K562 (cell line): ENCODE data around the gene EFR3B. TPM values are rescaled to one million over a fixed set of nuclear protein-coding genes. Genes with fewer than 3 reads are reported as not detected.

ENCODE experiments used
- ATAC-seq: fragments of 200-7000 bp; cut with Tn5 transposase; 3 replicates; pipeline ENCODE4 v1.9.1; 2020; ENCODE audit warnings: moderate library complexity
- BruUV-seq: library from RNA; stranded (reverse); fragments of 400-500 nt; replicated peaks from 2 replicates; lab custom pipeline; 2021; lab: Mats Ljungman, UMichigan
- CTCF ChIA-PET: fragments of 300-600 bp; formaldehyde crosslinking; extraction: SDS; loops from one replicate; lab custom pipeline; 2021; ENCODE audit warnings: low intra/inter-chr PET ratio; lab: Yijun Ruan, JAX
- POLR2A ChIA-PET: fragments of 300-600, 350-650 bp; sonication (Branson Sonifier 250); formaldehyde crosslinking; extraction: SDS; loops from one replicate; lab custom pipeline; 2021; ENCODE audit warnings: antibody characterized with exemption, inconsistent platforms; lab: Yijun Ruan, JAX
- DNase-seq, 4 experiments: peaks; one replicate each; pipeline versions ENCODE4 v3.0.0 to v3.0.0-alpha.2; 2011 to 2018; ENCODE audit warnings: low spot score in 3 of 4, mixed read lengths in 3 of 4; ENCODE audit errors: extremely low read depth in 1 of 4
- FAIRE-seq: peaks from 2 replicates; lab custom pipeline; 2011; peaks lifted over from hg19 to GRCh38; lab: Jason Lieb, UNC
- H2AFZ ChIP-seq: 2 replicates; pipeline ENCODE4 v1.6.0; 2011; ENCODE audit warnings: low read depth, low read length, control low read depth, inconsistent platforms
- H3K27ac ChIP-seq: fragments of 200-600 bp; 3 replicates; pipeline ENCODE4 v1.8.0; 2011; ENCODE audit warnings: low read depth, mild to moderate bottlenecking, control low read depth, inconsistent platforms, low read length, moderate library complexity, mixed read lengths; ENCODE audit errors: extremely low read depth
- H3K27me3 ChIP-seq, 2 experiments: fragments of 300-600 bp in 1 of 2; 2 replicates in 1 of 2; 3 replicates in 1 of 2; pipeline versions ENCODE4 v1.6.0 to v1.8.0; 2011; ENCODE audit warnings: inconsistent platforms in 2 of 2, low read length in 2 of 2, mild to moderate bottlenecking in 1 of 2, mixed read lengths in 1 of 2, moderate library complexity in 1 of 2; ENCODE audit not compliant: control insufficient read depth in 2 of 2, insufficient read depth in 2 of 2
- H3K36me3 ChIP-seq: fragments of 300-600 bp; 3 replicates; pipeline ENCODE4 v1.8.0; 2011; ENCODE audit warnings: mild to moderate bottlenecking, low read length, inconsistent platforms; ENCODE audit not compliant: control insufficient read depth, insufficient read depth
- H3K4me1 ChIP-seq, 2 experiments: fragments of 200-600 bp in 1 of 2; replicated peaks in 1 of 2; 2 replicates in 1 of 2; 3 replicates in 1 of 2; pipeline versions ENCODE4 v1.5.1 to v1.8.0; 2011; ENCODE audit warnings: inconsistent platforms in 2 of 2, low read length in 2 of 2, mild to moderate bottlenecking in 1 of 2, mixed read lengths in 1 of 2, moderate library complexity in 1 of 2; ENCODE audit not compliant: control insufficient read depth in 2 of 2, insufficient read depth in 2 of 2
- H3K4me2 ChIP-seq: 2 replicates; pipeline ENCODE4 v1.6.1; 2011; ENCODE audit warnings: low read length, control low read depth, inconsistent platforms, mixed read lengths; ENCODE audit not compliant: insufficient read depth
- H3K4me3 ChIP-seq: fragments of 200-600 bp; sonication (generic), shearing (Covaris generic); 2 replicates; pipeline ENCODE4 v1.5.1; 2016; ENCODE audit warnings: control low read depth, inconsistent platforms
- H3K79me2 ChIP-seq: fragments of 200-600 bp; 3 replicates; pipeline ENCODE4 v1.8.0; 2011; ENCODE audit warnings: low read length, inconsistent platforms; ENCODE audit not compliant: control insufficient read depth, insufficient read depth
- H3K9ac ChIP-seq, 2 experiments: 2 replicates each; pipeline versions ENCODE4 v1.6.0 to v1.6.1; 2011; ENCODE audit warnings: low read depth in 2 of 2, low read length in 2 of 2, control low read depth in 1 of 2, inconsistent platforms in 1 of 2, mild to moderate bottlenecking in 1 of 2, mixed read lengths in 1 of 2; ENCODE audit not compliant: insufficient read depth in 1 of 2
- H3K9me1 ChIP-seq: one replicate; pipeline ENCODE4 v1.6.0; 2011; ENCODE audit warnings: inconsistent platforms, mild to moderate bottlenecking, low read length, moderate library complexity; ENCODE audit not compliant: control insufficient read depth, insufficient read depth
- H3K9me3 ChIP-seq: replicated peaks from 2 replicates; pipeline ENCODE4 v1.5.1; 2011; ENCODE audit warnings: low read depth, low read length, inconsistent platforms; ENCODE audit not compliant: control insufficient read depth, insufficient read depth
- H4K20me1 ChIP-seq: replicated peaks from 2 replicates; pipeline ENCODE4 v1.6.1; 2011; ENCODE audit warnings: low read length, inconsistent platforms, mixed read lengths; ENCODE audit not compliant: control insufficient read depth, insufficient read depth
- ARNT ChIP-seq, 2 experiments: fragments of 450-650 bp; IDR thresholded peaks; 2 replicates each; pipeline ENCODE4 v1.6.1; 2016; ENCODE audit warnings: mild to moderate bottlenecking in 1 of 2
- C11orf30 ChIP-seq: fragments of 450-650 bp; IDR thresholded peaks from 2 replicates; pipeline ENCODE4 v1.6.1; 2016; ENCODE audit warnings: low read depth, mild to moderate bottlenecking
- CBFA2T2 ChIP-seq: fragments of 450-650 bp; conservative IDR thresholded peaks from 2 replicates; pipeline ENCODE4 v1.6.1; 2017; ENCODE audit warnings: mild to moderate bottlenecking
- CBFA2T3 ChIP-seq: fragments of 450-650 bp; IDR thresholded peaks from 2 replicates; pipeline ENCODE4 v1.6.1; 2017
- CEBPB ChIP-seq: fragments of 450-650 bp; IDR thresholded peaks from 2 replicates; pipeline ENCODE4 v1.6.1; 2016; ENCODE audit warnings: missing genetic modification characterization, missing compliant biosample characterization
- CHCHD3 ChIP-seq: fragments of 250-450 bp; sonication (Bioruptor Pico); IDR thresholded peaks from 2 replicates; pipeline ENCODE4 v2.1.2; 2022; ENCODE audit warnings: mild to moderate bottlenecking
- CSDE1 ChIP-seq, 2 experiments: fragments of 450-650 bp; IDR thresholded peaks; 2 replicates each; pipeline ENCODE4 v1.6.1; 2016; ENCODE audit warnings: mild to moderate bottlenecking in 1 of 2
- CTBP1 ChIP-seq: fragments of 450-650 bp; IDR thresholded peaks from 2 replicates; pipeline ENCODE4 v1.6.1; 2016; ENCODE audit warnings: borderline replicate concordance
- FOSL1 ChIP-seq: fragments of 200-800 bp; sonication (Bioruptor generic); conservative IDR thresholded peaks from 2 replicates; pipeline ENCODE4 v1.6.1; 2016; ENCODE audit warnings: missing genetic modification characterization, missing compliant biosample characterization
- HNRNPH1 ChIP-seq: fragments of 200-400 bp; formaldehyde crosslinking; optimal IDR thresholded peaks from 2 replicates; pipeline ENCODE3; 2017; ENCODE audit warnings: low read depth, mild to moderate bottlenecking, low read length, moderate library complexity
- MED1 ChIP-seq: sonication (generic); formaldehyde crosslinking; IDR thresholded peaks from 2 replicates; pipeline ENCODE4 v1.8.1; 2023; ENCODE audit warnings: missing genetic modification reagents, borderline replicate concordance
- MEIS2 ChIP-seq: fragments of 450-650 bp; IDR thresholded peaks from 2 replicates; pipeline ENCODE4 v1.6.1; 2014; ENCODE audit warnings: mild to moderate bottlenecking; ENCODE audit not compliant: partially characterized antibody
- NR2C1 ChIP-seq, 2 experiments: fragments of 450-650 bp; IDR thresholded peaks; 2 replicates each; pipeline ENCODE4 v1.6.1; 2017; ENCODE audit warnings: mild to moderate bottlenecking in 2 of 2, antibody characterized with exemption in 1 of 2, inconsistent platforms in 1 of 2, missing compliant biosample characterization in 1 of 2, missing genetic modification characterization in 1 of 2
- NR3C1 ChIP-seq: sonication (generic); formaldehyde crosslinking; IDR thresholded peaks from 2 replicates; pipeline ENCODE4 v1.8.1; 2022; ENCODE audit warnings: missing genetic modification reagents
- PML ChIP-seq: IDR thresholded peaks from 2 replicates; pipeline ENCODE4 v1.6.1; 2012; ENCODE audit warnings: low read length, inconsistent platforms
- RFX1 ChIP-seq: fragments of 450-650 bp; IDR thresholded peaks from 2 replicates; pipeline ENCODE4 v1.6.1; 2016; ENCODE audit warnings: mild to moderate bottlenecking, moderate library complexity
- TCFL5 ChIP-seq: fragments of 250-450 bp; sonication (Bioruptor Pico); conservative IDR thresholded peaks from 2 replicates; pipeline ENCODE4 v1.6.1; 2021; ENCODE audit warnings: mild to moderate bottlenecking, moderate library complexity, matching md5 sums
- YBX1 ChIP-seq: fragments of 450-650 bp; IDR thresholded peaks from 2 replicates; pipeline ENCODE4 v1.7.1; 2016; ENCODE audit warnings: mild to moderate bottlenecking
- ZBTB1 ChIP-seq: sonication (generic); formaldehyde crosslinking; IDR thresholded peaks from 2 replicates; pipeline ENCODE4 v1.8.1; 2023; ENCODE audit warnings: missing genetic modification reagents, low read depth, mild to moderate bottlenecking, borderline replicate concordance
- WGBS: fragments of 100-300 bp; shearing (Covaris generic); methylation state at CpG from one replicate; pipeline ENCODE4 v1.1.6; 2016; ENCODE audit warnings: low coverage, mixed read lengths; ENCODE audit not compliant: insufficient coverage; ENCODE audit errors: missing lambda C conversion rate; 5-methylcytosine and 5-hydroxymethylcytosine counted together
- in situ Hi-C: fragments of 300-500 bp; cut with MboI; formaldehyde crosslinking; loops from 4 replicates; pipeline ENCODE4 v1.15.0; 2018; ENCODE audit warnings: inconsistent platforms, mixed read lengths
- intact Hi-C: fragments of 100-400 bp; cut with micrococcal nuclease; formaldehyde crosslinking; loops from 2 replicates; pipeline ENCODE4 v1.14.2; 2022
- polyA plus RNA-seq, 8 experiments: library from polyadenylated mRNA; depleted of rRNA in 4 of 8; stranded (reverse) in 5 of 8; unstranded in 3 of 8; fragments of >200 nt; fragmentation: Nextera tagmentation in 2 of 8; fragmentation: Illumina TruSeq in 1 of 8; extraction: Ambion mirVana in 2 of 8; extraction: Trizol in 1 of 8; gene quantifications; 2 replicates each; pipeline versions ENCODE4 v1.2.1 to v1.2.3, GENCODE V29; 2011 to 2014; ENCODE audit warnings: inconsistent platforms in 1 of 8, missing spikeins in 1 of 8
- total RNA-seq, 7 experiments: library from RNA; depleted of rRNA in 6 of 7; stranded (reverse); fragments of >200 nt in 6 of 7; fragmentation: Illumina TruSeq in 2 of 7; extraction: Trizol in 2 of 7; gene quantifications; 2 replicates each; pipeline versions ENCODE4 v1.2.1 to v1.2.3, GENCODE V29; 2011 to 2021; ENCODE audit warnings: low replicate concordance in 1 of 7
- TF ChIP-seq, protein P1 (sequence below): fragments of 200-800 bp; sonication (Bioruptor generic); IDR thresholded peaks from 2 replicates; pipeline ENCODE4 v1.6.1; 2017; ENCODE audit warnings: missing genetic modification characterization, missing compliant biosample characterization
- TF ChIP-seq, protein P2 (sequence below), 3 experiments: fragments of 200-800 bp in 1 of 3; fragments of 250-450 bp in 1 of 3; fragments of 450-650 bp in 1 of 3; sonication (Bioruptor Pico) in 1 of 3; sonication (Bioruptor generic) in 1 of 3; formaldehyde crosslinking in 1 of 3; IDR thresholded peaks; 2 replicates each; pipeline versions ENCODE4 v1.6.1 to v1.8.0; 2016 to 2022; ENCODE audit warnings: mild to moderate bottlenecking in 2 of 3, missing genetic modification characterization in 2 of 3, missing compliant biosample characterization in 1 of 3, moderate library complexity in 1 of 3

Gene EFR3B
- total and polyA plus RNA-seq, 9 of the 15 experiments (the other 6 are each of a cell fraction or from before 2014, with no cell fraction given): not detected

DNA sequence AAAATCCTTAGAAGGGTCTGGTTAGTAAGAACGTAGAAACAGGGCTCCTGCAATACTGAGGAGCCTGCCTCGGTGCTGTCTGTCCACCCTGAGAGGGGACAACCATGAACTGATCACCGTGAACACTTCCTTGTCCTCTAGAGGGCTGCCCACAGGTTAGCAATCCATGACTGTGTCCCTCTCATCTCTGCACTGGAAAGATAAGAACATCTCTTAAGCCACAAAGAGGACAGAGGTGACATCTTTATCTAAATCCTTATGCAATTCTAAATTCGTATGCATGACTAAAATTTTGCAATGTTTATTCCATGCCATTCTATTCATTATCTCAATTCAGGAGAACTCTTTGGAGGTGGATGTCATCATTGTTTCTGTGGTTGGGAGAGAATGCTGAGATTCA is 12.8 kb downstream of the EFR3B start:
- no peak overlapping the region for H2AFZ ChIP-seq
- H3K4me3 ChIP-seq: no peak overlapping the region
- in situ Hi-C loops (no loop called here), intact Hi-C loops (no loop called here)
- no TSS peak for BruUV-seq
- H3K36me3 ChIP-seq: no peaks in the 10 kb centered on the region
- H3K27ac ChIP-seq: no peak overlapping the region
- H3K27me3 ChIP-seq: peaks cover 14 to 42% of the 10 kb centered on the region in 2 experiments
- H3K4me2 ChIP-seq: no peak overlapping the region
- H3K79me2 ChIP-seq: no peaks in the 10 kb centered on the region
- ChIA-PET POLR2A (interaction anchor here (1.1 to 1.6 kb wide), 2 partner anchors 11 to 19 kb away, joined by 3 to 4 read pairs; no protein-coding TSS in a partner anchor), CTCF (no interaction called here)
- H4K20me1 ChIP-seq: no peaks in the 10 kb centered on the region; the same call in 1 of the 2 replicates
- FAIRE-seq: no peak
- no peaks in the 10 kb centered on the region for H3K4me1 ChIP-seq
- WGBS: 5% methylated on average over 4 of the region's 4 CpGs
- DNase-seq: peak; percentile 19 to 54 (median 38)
- H3K9me3 ChIP-seq: no peaks in the 10 kb centered on the region
- ATAC-seq: peak; percentile 83
- no peaks in the 10 kb centered on the region for H3K9me1 ChIP-seq
- no peak overlapping the region for H3K9ac ChIP-seq
- TF ChIP-seq MED1 (CRISPR knock-in tag) (no peak), HNRNPH1 (no peak), YBX1 (no peak), MEIS2 (peak; percentile 34), CEBPB (tag) (peak; percentile 79), ZBTB1 (CRISPR knock-in tag) (no peak), CBFA2T2 (peak; percentile 38; the same call in 1 of the 2 replicates), TCFL5 (CRISPR knock-in tag) (no peak), C11orf30 (no peak), NR3C1 (CRISPR knock-in tag) (no peak), CSDE1 (IDR thresholded peaks at IDR 0.05) (no peak), CBFA2T3 (peak; percentile 63), CTBP1 (peak; percentile 90), RFX1 (no peak), NR2C1 (IDR thresholded peaks at IDR 0.05) (no peak), NR2C1 (tag; IDR thresholded peaks at IDR 0.05) (no peak), PML (0 out of 2 replicates have a peak, but pooled peaks have one; percentile 39), ARNT (IDR thresholded peaks at IDR 0.05) (no peak), FOSL1 (tag) (peak; percentile 74), CHCHD3 (CRISPR knock-in tag) (no peak)
- TF ChIP-seq, protein P1, sequence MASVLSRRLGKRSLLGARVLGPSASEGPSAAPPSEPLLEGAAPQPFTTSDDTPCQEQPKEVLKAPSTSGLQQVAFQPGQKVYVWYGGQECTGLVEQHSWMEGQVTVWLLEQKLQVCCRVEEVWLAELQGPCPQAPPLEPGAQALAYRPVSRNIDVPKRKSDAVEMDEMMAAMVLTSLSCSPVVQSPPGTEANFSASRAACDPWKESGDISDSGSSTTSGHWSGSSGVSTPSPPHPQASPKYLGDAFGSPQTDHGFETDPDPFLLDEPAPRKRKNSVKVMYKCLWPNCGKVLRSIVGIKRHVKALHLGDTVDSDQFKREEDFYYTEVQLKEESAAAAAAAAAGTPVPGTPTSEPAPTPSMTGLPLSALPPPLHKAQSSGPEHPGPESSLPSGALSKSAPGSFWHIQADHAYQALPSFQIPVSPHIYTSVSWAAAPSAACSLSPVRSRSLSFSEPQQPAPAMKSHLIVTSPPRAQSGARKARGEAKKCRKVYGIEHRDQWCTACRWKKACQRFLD (CRISPR knock-in tag): no peak
- TF ChIP-seq, protein P2, sequence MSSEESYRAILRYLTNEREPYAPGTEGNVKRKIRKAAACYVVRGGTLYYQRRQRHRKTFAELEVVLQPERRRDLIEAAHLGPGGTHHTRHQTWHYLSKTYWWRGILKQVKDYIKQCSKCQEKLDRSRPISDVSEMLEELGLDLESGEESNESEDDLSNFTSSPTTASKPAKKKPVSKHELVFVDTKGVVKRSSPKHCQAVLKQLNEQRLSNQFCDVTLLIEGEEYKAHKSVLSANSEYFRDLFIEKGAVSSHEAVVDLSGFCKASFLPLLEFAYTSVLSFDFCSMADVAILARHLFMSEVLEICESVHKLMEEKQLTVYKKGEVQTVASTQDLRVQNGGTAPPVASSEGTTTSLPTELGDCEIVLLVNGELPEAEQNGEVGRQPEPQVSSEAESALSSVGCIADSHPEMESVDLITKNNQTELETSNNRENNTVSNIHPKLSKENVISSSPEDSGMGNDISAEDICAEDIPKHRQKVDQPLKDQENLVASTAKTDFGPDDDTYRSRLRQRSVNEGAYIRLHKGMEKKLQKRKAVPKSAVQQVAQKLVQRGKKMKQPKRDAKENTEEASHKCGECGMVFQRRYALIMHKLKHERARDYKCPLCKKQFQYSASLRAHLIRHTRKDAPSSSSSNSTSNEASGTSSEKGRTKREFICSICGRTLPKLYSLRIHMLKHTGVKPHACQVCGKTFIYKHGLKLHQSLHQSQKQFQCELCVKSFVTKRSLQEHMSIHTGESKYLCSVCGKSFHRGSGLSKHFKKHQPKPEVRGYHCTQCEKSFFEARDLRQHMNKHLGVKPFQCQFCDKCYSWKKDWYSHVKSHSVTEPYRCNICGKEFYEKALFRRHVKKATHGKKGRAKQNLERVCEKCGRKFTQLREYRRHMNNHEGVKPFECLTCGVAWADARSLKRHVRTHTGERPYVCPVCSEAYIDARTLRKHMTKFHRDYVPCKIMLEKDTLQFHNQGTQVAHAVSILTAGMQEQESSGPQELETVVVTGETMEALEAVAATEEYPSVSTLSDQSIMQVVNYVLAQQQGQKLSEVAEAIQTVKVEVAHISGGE (CRISPR knock-in tag; IDR thresholded peaks at IDR 0.05): no peak
